ENCODE measurements around the gene VPS37B. TPM values are rescaled to one million over a fixed set of nuclear protein-coding genes. Genes with fewer than 3 reads are reported as not detected.

VPS37B gene
- polyA plus RNA-seq, 4 donors, result 16.8 to 28.6 (median 23.7) TPM

DNA sequence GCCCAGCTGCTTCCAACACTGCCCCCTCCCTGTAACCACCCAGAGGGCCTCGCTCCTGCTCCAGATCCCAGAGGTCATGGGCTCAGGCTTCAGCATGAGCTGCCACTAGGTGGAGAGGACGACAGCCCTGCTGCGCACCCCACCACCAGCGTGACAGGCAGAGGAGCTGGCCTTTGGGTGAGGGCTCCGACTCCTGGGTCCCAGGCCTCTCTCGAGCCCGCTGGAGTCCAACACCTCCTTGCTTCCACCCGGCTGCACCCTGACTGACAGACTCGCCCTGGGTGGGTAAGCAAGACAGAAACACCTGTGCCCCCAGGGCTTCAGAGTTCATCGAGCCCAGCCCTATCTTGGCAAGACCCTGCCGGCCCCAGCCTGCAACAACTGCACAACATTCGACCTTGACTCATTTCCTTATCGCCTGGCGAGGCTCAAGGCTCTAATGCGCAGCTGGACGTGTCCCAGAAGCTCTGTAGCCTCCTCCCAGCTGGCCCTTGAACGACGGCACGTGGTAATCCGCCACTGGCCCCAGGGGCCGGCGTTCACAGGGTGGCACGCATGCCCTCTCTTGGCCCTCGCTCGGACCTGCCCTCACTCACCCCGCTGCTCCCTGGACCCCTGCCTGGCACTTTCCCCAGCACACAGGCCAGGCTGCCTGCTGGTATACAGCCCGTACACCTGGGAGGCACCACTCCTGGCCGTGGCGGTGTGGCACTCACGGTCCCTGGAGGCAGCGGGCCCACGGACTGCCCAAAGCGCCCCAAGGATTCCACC is 28.0 kb downstream of the VPS37B start:
- no peak for DNase-seq (ENCODE audit: low read depth in 4 of 4, low spot score in 3 of 4)

DNA sequence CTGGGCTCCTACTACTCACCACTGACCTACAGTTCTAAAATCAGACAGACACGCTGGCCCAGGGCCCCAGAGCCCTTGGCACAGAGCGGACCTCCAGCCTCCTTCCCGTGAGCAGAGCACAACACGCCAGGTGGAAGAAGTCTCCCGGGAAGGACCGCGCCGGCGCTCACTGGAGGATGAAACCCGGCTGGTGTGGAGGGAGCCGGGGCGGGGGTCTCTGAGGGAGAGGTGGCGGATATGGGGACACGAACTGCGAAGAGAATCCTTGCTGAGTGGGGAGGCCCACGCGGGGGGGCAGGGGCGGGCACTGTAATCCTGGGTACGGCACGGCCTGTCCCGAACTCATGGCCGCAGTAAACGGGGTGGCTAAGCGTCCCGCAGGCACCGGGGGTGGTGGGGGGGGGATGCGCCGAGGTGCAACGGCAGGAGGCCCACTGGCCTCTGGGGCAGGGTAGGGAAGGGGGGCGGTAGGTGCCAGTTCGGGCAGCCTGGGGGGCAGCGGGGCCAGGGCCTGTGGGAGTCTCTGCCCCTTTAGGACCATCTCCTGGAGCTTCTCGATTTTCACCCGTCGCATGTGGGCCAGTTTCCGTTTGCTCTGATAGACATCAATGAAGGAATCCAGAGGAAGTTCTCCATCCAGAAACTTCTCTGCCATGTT is 28.8 kb downstream of the VPS37B start:
- DNase-seq (ENCODE audit: low read depth in 4 of 4, low spot score in 3 of 4), result no peak

DNA sequence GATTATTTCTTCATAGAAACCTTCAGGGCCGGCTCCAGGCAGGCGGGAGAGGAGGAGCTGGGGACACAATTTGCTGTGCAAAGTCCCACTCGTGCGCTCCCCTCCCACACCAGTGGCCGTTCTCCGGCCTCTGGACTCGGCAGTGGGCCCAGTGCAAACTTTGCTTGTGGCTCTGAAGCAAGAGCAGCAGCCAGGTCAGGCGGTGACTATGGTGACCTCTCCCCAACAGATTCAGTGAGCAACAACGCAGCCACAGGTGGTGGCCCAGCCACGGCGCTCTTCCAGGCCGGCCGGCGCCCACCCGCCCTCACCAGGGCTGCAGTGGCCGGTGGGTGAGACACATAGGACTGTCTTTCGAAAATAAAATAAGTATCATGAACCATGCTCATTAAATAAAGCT is 29.5 kb downstream of the VPS37B start:
- no peak for DNase-seq (ENCODE audit: low read depth in 4 of 4, low spot score in 3 of 4)

DNA sequence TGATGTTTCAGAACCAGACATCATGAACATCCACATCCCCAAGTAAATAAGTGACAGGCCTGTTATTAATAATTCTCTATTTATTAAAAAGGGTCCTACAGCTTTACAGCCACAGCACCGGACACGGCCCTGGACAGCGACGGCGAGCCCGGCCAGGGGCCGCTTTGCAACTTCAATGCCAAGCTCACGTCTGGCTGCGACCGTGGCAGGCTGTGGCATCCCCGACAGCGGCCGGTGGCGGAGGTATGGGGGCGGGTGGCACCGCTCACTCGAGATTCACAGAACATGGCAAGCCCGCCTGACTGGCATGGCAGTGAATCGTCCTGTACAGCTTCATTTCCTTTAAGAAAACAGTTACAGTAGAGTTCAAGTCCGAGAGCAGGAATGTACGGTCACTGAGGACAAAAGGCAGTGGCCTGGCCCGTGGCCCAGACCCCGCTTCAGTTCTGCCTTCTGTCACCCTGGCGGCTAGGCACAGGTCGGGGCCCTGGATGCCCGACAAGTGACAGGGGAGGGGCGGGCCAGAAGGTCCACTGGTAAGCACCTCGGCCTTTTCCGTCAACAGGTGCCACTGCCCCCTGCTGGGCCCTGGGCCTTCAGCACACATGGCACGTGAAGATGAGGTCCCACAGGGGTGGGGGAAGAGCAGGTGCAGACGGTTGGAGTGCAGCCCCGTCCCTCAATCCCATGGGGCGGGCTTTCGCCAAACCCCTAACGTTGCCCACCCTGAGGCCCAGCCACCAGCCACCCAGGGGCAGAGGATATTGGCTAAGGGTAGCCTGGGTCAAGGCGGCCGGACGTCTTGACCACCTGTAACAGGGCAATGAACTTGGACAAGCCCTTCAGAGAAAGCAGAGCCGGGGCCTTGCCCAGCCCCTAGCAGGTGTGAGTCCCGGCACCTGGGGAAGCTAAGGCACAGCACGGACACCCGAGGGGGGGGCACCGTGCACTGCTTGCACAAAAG is 30.4 kb downstream of the VPS37B start:
- DNase-seq (ENCODE audit: low read depth in 4 of 4, low spot score in 3 of 4), result no peak

DNA sequence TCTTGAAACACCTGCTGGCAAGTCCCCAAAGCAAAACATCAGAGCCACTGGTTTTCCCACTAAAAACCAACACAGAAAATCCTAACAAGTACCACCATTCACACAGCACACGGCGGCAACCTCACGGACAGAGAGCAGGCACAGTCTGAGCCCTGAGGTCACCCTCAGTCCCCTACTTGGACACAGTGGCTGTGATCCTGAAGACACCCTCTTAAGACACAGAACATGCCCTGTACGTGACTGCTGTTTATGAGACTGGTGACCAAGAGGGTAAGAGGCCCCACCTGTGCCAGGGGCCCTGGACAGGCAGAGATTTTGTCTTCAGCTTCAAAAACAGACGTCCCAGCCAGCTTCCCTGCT is 31.1 kb downstream of the VPS37B start:
- DNase-seq (ENCODE audit: low read depth in 4 of 4, low spot score in 3 of 4), result no peak

DNA sequence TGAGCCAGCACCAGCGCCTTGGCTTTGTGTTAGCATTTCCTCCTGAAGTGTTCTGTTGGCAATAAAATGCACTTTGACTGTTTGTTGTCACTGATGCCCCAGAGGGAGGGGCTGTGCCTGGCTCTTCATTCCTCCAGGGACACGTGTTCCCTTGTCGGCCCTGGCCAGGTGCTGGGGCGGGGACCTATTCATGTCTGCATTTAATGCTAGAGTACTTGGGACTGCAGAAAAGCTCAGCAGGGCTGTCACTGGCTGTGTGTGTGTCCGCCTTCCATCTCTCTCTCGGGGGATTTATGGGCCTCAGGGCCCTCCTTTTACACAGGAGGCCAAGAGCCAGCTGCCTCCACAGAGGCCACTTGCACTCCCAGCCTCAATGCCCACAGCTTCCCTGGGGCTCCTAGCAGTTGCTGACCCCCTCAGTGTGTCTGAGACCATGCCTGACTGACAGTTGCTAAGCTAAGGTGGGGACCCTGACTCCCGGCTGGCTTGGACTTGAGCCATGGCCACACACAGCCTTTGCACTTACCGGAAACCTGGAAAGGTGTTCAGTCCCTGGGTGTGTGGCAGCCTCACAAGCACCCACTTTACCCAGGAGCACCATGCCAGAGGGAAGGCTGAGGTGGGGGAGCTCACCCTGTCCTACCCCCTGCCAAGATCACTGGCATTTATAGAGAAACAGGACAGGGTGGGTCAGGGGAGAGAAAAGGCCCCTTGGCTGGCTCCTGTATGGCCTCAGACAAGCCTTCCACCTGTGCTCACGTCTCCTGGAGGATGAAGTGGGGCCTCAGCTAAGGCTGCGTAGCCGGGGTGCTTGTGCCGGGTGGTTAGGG is 32.8 kb downstream of the VPS37B start:
- DNase-seq (ENCODE audit: low read depth in 4 of 4, low spot score in 3 of 4), result no peak

DNA sequence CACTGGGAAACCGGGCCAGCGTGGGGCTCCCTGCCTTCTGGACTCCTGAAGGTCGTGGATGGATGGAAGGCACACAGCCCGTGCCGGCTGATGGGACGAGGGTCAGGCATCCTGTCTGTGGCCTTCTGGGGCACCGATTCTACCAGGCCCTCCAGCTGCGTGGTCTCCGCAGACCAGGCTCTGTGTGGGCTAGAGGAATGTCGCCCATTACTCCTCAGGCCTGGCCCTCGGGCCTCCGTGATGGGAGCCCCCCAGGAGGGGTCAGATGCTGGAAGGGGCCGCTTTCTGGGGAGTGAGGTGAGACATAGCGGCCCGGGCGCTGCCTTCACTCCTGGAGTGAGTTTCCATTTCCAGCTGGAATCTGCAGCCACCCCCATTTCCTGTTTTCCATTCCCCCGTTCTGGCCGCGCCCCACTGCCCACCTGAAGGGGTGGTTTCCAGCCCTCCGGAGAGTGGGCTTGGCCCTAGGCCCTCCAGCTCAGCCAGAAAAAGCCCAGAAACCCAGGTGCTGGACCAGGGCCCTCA is 33.8 kb downstream of the VPS37B start:
- DNase-seq (ENCODE audit: low read depth in 4 of 4, low spot score in 3 of 4), result no peak

DNA sequence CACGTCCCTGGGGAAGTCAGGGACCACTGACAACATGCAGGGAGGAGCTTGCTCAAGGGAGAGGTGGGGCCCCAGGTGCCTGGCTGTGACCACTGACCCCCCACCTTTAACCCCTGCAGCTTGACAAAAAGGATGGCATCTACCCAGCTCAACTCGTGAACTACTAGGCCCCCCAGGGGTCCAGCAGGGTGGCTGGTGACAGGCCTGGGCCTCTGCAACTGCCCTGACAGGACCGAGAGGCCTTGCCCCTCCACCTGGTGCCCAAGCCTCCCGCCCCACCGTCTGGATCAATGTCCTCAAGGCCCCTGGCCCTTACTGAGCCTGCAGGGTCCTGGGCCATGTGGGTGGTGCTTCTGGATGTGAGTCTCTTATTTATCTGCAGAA is 34.3 kb downstream of the VPS37B start:
- no peak for DNase-seq (ENCODE audit: low read depth in 4 of 4, low spot score in 3 of 4)

DNA sequence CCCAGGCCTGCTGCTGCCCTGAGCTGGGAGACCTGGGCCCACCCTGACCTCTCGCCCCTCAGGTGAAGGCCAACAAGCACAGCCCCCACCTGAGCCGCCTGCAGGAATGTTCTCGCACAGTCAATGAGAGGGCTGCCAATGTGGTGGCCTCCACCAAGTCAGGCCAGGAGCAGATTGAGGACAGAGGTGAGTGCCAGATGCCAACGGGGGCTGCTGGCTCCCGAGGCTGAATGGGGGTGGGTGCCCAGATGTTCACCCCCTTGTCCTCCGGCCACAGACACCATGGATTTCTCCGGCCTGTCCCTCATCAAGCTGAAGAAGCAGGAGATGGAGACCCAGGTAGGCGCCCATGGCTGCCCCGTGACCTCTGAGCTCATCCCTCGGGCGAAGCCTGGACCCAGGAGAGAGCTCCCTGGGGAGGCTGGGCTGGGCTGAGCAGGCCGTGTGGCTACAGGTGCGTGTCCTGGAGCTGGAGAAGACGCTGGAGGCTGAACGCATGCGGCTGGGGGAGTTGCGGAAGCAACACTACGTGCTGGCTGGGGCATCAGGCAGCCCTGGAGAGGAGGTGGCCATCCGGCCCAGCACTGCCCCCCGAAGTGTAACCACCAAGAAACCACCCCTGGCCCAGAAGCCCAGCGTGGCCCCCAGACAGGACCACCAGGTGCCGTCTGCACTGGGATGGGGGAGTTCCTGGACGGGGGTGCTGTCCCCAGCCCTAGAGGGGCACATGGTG is 34.9 kb downstream of the VPS37B start:
- no peak for DNase-seq (ENCODE audit: low read depth in 4 of 4, low spot score in 3 of 4)

DNA sequence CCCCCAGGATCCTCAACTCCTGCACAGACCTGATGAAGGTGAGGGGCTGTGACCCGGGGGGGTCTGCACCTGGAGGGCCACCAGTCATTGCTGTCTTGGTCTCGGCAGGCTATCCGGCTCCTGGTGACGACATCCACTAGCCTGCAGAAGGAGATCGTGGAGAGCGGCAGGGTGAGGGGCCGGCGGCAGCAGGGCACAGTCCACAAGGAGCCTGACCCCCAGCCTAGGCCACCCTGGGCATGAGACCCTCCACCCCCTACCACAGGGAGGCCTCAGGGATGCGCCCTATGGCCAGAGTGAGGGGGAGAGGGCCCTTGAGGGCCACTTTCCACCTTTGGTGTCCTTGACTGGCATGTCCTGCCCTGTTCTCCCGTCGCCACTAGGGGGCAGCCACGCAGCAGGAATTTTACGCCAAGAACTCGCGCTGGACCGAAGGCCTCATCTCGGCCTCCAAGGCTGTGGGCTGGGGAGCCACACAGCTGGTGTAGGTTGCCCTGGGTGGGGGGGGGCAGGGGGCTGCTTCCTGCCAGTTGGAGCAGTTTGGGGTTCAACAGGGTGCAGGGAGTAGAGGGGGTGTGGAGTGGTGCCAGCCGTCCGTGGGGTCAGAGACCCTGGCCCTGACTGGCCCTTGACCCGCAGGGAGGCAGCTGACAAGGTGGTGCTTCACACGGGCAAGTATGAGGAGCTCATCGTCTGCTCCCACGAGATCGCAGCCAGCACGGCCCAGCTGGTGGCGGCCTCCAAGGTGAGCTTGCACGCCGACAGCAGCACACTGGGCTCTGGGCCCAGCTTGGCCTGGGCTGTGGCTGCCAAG is 35.7 kb downstream of the VPS37B start:
- DNase-seq (ENCODE audit: low read depth in 4 of 4, low spot score in 3 of 4), result no peak

DNA sequence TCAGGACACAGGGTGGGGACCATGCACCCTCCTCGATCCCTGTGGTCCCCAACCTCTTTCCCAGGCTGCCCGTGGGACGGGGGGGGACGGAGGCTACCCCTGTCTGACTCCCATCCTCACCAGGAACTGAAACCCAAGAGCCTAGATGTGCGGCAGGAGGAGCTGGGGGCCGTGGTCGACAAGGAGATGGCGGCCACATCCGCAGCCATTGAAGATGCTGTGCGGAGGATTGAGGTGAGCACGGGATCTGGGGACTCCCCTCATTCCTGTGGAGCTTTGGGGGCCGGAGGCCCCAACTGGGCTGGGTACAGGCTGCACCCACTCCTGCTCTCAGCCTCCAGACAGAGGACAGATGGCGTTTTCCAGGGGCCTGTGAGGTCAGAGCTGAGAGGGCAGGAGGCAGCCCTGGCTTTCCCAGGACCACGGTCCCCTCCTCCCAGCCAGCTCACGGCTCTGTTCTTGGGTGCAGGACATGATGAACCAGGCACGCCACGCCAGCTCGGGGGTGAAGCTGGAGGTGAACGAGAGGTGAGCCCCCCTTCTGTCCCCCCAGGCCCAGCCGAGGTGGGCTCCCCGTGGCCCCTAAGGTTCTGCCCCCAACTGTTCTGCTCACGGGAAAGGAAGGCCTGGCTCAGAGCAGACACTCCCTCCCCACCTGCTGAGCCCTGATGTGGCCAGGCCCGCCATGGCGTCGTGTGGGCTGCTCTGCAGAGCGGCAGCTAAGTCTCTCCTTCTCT is 36.5 kb downstream of the VPS37B start:
- no peak for DNase-seq (ENCODE audit: low read depth in 4 of 4, low spot score in 3 of 4)

DNA sequence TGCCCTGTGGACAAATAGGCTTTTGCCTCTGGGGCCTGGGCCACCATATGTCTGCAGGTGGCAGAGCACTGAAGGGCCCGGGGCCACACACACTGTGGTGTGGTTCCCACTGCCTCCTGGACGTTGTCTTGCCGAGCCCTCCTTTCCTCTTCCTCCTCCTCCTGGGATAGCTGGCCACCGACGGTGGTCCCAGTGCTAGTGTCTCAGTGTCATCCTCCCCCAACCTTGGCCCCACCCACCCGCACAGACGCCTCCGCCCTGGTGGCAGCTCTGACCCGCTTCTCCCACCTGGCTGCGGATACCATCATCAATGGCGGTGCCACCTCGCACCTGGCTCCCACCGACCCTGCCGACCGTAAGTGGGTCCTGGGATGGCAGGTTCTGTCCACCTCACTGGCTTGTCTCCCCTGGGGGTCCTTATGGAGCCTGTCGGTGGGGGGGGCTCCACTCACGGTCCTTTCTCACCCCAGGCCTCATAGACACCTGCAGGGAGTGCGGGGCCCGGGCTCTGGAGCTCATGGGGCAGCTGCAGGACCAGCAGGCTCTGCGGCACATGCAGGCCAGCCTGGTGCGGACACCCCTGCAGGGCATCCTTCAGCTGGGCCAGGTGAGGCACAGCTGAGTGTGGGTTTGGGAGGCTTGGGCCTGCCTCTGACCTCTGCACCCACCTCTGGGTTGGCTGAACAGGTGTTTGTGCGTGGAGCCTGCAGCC is 37.2 kb downstream of the VPS37B start:
- no peak for DNase-seq (ENCODE audit: low read depth in 4 of 4, low spot score in 3 of 4)

DNA sequence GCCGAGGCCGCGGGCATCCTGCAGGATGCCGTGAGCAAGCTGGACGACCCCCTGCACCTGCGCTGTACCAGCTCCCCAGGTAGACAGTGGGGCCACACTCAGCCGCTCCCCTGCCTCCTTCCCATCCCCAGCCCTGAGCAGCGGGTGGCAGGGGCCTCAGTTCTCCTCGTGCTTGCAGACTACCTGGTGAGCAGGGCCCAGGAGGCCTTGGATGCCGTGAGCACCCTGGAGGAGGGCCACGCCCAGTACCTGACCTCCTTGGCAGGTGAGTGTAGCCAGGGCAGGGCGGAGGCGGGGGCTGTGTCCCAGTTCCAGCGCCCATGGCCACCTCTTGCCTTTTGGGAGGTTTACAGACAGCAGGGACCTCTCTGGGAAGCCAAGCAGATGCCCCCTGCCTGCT is 37.8 kb downstream of the VPS37B start:
- no peak for DNase-seq (ENCODE audit: low read depth in 4 of 4, low spot score in 3 of 4)

DNA sequence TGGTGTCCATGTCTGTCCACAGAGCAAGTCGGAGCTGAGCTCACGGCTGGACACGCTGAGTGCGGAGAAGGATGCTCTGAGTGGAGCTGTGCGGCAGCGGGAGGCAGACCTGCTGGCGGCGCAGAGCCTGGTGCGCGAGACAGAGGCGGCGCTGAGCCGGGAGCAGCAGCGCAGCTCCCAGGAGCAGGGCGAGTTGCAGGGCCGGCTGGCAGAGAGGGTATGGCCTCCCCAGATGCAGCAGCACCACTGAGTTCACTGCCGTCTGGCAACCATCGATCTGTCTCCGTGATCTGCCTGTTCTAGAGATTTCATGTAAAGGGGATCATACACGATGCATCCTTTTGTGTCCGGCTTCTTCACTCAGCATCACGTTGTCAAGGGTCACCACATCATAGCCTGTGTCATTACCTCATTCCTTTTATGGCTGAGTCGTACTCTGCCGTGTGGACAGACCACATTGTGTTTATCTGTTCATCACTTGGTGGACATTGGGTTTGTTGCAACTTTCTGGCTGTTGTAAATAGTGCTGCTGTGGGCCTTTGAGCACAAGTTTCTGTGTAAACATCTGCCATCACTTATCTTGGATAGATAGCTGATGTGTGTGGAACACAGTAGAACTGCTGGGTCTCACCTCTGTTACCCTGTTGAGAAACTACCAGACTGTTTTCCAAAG is 38.8 kb downstream of the VPS37B start:
- no peak for DNase-seq (ENCODE audit: low read depth in 4 of 4, low spot score in 3 of 4)

DNA sequence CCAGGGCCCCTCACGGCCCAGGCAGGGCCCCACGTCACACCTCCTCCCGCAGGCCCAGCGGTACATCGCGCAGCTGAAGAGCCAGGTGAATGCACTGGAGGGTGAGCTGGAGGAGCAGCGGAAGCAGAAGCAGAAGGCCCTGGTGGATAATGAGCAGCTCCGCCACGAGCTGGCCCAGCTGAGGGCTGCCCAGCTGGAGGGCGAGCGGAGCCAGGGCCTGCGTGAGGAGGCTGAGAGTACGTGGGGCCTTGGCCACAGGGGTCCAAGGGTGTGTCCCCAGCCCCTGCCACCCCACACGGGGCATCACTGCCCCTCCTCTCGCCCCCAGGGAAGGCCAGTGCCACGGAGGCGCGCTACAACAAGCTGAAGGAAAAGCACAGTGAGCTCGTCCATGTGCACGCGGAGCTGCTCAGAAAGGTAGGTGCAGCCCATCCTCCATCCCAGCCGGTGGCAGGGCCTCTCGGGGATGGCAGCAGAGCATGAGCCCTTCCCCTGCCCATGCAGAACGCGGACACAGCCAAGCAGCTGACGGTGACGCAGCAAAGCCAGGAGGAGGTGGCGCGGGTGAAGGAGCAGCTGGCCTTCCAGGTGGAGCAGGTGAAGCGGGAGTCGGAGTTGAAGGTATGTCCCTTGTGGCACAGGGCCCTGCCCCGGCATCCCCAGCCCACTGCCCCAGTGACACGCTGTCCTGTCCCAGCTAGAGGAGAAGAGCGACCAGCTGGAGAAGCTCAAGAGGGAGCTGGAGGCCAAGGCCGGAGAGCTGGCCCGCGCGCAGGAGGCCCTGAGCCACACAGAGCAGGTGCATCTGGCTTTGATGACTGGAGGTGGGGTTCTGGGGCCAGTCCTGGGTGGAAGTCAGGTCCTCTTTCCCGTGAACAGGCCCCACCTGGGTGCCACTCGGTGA is 39.7 kb downstream of the VPS37B start:
- no peak for DNase-seq (ENCODE audit: low read depth in 4 of 4, low spot score in 3 of 4)

Measured in left renal pelvis (tissue), 4 donors.